NCI-H146 (cell line): ENCODE data around the gene ZCCHC2.

Experiments used
- DNase-seq: peaks from one replicate; lab custom pipeline; 2025; lab: John Stamatoyannopoulos, UW

Gene ZCCHC2

DNA sequence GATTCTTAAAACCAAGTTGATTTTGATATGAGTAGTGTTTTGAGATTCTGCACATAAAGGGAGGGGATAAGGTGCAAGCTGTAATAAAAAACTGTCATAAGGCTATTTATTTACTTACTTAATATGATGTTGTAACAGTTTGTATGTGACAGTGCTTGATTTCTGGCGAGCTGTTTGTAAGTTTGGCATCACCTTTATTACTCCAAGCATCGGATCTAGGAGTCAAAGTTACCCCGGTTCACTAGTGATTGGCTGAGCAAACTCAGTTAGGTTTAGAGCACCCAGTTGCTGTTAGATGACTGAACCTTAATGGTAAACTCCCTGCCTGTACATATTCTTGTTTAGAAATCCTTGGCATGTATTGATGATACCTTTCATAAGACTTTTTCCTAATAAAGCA, 16.1 kb downstream of the ZCCHC2 start:
- DNase-seq: no peak

DNA sequence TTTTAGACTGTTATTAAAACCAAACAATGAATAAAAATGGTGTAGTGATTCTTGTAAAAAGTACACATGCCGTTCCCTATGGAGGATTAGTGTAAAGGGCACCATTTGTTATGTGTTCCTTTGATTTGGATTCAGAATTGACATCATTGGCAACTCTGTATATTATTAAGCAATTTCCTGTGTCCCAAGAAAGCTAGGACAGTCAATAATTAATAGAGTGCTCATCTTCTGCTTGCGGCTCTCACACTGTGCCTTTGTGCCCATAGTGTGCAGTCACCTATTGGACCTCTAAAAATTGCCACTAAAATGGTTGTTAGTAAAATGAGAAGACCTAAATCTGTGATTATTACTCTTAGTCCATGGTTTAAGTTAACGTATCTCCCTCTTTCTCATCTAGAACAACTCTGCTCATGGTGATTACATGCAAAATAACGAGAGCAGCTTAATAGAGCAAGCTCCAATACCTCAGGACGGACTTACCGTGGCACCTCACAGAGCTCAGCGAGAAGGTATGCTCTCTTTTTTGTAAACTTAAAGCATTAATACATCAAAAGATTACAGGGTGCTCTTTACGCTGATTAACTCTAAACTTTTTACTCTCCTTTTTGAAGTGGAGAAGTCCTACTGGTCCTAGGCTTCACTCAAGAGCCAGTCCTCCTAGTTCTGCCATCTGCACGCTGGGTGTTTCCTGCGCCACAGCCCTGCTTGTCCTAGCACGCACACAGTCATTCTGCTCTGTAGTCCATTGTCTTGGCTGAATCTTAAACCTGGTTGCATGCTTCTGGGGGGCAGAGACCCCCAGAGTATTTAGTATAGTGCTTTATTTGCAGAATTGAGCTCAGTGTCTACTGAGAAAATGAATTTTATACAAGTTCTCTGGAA, 16.7 kb downstream of the ZCCHC2 start:
- no peak for DNase-seq

DNA sequence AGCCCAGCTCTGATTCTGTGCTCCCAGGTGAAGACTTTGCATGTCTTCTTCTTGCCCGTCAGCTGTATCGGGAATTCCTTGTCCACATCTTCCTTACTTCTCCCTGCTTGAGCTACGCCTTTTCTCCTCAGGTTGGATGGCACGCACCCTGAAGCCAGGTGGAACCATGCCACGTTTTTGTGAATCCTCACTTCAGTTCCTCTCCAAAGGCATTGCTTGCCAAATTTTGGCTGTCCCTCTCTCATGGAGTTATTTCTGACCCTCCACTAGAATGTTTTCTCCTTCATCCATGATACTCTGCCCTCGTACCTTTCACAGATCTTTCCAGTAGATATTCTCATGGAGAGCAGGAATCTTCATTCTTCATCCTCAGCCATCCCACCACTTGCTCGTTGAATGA, 20.2 kb downstream of the ZCCHC2 start:
- no peak for DNase-seq

DNA sequence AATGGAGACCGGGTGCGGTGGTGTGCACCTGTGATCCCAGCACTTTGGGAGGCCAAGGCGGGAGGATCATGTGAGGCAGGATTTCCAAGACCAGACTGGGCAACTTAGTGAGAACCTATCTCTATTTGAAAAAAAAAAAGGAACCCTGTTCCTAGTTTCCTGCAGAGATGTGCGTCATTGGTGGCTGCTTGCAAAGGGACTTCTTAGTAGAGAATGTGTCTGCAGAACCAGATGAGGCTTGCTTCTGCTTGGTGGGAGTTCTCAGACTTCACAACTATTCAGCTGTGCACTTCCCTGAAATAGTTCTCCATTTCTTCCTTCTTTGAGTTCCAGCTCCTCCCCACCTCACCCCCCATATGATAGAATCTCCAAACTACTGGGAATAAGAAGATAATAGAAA, 22.3 kb downstream of the ZCCHC2 start:
- DNase-seq: no peak

DNA sequence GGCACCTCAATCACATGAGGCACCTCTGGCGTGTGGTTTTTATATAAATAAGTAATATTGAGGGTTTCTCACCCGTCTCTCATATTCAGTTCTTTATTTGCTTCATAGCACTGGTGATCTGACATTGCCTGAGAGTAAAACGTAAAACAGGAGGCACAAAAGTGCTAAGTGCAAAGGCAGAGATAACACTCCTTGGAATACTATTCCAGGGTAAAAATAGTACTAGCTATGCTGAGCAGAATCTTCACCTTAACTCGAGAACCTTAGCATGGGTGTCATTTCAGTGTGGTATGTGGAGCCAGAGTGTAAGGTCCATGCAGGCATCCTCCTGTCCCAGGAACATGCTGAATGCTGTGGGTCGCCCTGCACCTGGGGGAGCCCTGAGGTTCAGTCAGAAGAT, 26.9 kb downstream of the ZCCHC2 start:
- DNase-seq: no peak

DNA sequence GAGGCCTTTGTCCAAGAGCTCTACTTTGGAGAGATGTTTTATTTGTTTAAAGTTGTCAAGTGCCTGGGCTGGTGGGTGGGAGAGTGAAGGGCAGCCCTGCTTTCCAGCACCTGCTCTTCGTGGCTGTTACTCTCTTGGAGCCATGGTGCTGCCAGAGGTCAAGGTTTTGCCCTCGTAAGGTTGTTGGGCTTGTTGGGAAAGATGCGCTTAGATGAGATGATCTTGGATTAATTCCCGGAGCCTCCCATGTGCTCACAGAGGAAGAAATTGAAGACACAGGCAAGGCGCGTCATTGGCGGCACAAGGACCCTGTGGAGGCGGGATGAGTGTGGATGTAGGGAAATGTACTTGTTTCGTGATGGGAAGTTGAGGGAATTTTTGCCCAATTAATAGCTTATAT, 27.9 kb downstream of the ZCCHC2 start:
- no peak for DNase-seq

DNA sequence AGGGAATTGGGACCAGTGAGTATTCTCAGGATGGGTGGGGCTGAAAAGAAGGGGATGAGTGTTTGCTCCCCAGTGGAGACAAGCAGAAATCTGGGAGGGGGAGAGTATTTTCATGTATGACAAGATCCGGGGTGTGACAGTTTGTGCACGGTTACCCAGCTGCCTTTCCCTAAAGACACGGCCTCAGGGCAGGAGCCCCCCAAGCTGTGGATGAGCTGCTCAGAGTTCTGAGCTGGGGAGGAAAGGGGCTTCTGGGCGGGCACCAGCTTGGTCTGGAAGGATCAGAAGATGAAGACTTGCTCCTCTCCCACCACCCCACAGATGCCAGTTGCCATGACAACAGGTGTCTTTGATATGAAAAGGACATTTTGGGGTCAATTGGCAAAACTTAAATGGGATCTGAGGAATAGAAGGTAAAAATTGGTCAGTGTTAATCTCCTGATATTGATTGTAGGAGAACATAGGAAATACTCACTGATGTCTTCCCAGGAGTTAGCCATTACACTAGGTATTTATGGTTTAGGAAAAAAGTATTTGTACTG, 29.2 kb downstream of the ZCCHC2 start:
- no peak for DNase-seq

DNA sequence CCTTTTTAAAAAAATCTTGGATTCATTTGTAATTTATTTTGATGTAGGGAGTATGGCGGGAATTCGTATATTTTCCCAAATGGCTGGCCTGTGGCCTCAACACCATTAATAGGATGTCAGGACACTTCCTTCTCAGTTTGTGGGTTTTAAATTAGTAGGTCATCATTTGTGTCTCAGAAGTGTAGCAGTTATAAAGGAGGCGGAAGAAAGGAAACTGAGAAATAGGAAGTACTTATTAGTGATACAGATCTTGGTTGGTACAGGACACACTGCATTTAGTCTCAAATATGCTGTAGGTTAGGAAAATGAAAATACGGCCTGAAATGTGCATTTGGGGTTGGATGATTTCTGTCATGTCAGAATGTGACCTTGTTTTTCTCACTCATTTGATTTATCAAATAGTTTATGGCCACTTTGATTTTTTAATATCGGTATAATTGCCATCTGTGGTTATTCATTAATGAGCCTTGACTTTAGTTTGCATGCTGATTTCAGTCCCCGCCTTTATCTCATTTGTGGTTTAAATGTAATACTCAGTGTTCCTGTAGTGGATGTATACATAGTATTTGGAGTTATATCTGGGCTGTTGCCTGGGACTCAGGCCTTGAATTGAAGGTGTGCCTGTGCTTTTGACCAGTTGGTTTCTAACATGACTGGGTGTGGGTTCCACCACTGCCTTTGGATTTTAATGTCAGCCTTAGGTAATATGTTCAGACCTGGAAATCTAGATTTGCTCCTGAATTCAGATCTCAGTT, 31.4 kb downstream of the ZCCHC2 start:
- no peak for DNase-seq

DNA sequence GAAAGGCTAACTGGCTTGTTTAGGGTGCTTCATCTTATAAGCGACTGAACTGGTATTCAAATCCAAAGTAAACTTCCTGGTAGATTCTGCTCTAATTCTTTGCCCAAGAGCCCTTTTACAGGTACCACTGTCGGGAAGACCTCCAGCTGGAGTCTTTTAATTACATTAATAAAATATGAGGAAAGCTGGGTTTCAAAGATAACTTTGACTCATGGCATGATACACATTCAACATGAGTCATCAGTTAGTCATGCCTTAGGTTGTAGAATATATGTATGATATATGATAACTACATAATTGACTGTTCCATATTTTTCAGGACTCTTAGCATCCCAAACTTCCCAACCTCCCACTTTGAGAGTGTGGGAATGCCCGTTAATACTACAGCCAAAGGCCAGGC, 32.3 kb downstream of the ZCCHC2 start:
- DNase-seq: no peak

DNA sequence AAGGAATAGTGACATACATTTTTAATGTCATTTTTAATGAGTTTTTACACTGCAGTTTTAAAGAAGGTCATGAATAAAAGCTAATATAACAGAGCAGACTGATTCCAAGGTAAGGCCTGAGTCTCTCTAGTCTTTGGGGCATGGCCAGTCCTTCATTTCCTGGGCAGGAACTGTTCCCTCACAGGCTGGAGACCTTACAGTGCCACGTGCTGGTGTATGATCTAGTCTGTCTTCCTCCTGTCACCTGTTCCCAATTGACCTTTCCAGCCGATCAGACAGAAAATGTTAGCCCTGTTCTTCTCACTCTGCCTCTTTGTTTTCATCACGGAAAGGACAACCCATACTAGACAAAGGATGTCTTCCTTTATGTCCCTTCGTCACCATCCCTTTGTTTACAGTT, 33.6 kb downstream of the ZCCHC2 start:
- peak; percentile 32 for DNase-seq

DNA sequence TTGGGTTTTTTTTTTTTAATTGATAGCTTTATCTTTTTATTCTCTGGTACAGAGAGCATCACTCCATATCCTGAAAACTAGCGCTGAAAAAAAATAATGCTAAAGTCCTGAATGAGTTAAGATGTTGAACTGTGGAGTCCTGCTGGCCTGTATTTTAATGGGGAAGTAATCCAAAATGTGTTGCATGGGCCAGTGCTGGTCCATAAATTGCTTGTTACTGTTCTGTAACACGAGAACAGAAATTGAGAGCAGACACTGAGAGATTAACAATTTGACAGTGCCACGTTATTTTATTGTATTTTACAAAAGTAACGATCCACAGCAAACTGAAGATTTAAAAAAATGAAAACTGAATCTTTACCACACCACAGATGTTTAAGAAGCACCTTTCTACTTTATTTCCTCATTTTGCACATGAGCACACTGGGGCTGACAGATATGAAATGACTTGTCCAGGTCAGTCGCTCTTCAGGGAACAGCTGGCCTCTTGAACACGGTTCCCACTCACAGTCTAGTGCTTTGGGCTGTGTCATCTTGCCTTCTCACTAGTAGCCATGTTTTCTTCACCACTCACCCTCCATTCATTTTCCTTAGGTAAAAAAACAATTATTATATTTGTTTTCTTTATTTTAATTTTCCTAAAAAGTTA, 35.3 kb downstream of the ZCCHC2 start:
- no peak for DNase-seq

DNA sequence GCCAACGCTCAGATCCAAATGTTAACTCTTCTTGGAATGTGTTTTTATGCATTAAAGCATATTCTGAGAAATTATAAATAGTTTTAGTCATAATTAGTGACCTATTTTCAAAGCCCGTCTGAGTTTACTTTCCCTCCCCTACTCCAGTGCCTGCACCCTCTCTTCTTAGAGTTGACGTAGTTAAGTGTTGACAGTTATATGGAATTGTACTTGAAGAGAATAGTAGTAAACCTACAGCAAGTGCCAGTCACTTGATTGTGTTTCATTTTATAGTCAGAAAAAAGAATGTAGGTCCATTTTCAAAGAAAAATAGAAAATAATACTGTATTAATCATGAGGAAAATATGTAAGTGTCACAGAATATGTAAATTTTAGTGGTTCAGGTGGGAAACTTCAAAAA, 41.2 kb downstream of the ZCCHC2 start:
- DNase-seq: no peak

DNA sequence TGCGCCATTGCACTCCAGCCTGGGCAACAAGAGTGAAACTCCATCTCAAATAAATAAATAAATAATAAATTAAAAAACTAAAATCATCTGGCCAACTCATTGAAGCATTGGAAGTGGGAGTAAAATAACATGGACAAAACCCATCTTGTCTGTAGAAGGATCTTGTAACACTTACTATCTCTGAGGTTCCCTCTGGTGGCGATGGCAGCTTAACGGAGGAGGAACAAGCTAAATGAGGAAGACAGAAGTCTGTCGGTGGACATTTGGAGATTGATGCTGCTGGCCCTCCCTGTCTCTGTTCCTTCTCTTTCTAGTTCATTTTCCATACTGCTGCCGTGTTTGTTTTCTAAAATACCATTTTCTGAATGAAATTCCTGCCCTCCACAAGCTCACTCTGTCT, 43.4 kb downstream of the ZCCHC2 start:
- peak; percentile 47 for DNase-seq

DNA sequence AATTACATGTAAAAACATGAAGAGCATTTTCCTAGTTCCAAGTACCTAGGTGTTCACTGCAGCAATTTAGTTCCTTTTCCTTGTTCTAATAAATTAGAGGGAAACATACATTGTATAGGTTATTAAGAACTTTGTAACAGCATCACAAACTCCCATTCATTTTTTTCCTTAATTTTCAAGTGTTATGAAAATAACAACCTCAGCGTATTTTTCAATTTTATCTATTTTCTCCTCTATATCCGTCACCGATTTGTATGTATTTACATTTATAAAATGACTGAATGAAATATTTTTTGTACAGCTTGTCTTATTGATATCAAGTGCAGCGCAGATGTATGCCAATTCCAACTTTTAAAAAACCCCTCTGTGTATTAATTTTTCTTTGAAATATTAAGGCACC, 44.0 kb downstream of the ZCCHC2 start:
- no peak for DNase-seq

DNA sequence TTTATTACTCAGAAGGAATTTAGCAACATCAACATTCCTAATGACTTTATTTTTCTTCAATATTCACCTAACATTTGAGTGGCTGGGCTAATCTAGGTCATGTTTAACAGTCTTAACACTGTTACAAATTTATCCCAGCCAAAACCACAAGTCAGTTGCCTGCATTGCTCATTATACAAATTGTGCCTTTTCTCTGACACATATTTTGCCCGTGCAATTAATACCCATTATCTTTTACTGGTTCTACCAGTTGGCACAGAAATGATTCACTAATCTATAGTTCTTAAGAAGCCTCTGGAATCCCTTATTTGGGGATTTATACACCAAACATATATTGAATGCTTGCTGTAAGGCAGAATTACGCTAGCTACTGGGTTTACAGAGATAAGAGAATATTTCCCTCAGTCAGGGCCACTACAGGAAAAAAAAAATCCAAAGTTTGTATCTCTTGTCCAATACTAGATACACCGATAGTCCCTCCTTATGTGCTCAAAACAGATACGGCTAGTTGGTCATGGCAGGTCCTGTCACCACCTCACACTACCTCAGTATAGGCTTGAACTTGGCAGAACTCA, 46.3 kb downstream of the ZCCHC2 start:
- DNase-seq: no peak

DNA sequence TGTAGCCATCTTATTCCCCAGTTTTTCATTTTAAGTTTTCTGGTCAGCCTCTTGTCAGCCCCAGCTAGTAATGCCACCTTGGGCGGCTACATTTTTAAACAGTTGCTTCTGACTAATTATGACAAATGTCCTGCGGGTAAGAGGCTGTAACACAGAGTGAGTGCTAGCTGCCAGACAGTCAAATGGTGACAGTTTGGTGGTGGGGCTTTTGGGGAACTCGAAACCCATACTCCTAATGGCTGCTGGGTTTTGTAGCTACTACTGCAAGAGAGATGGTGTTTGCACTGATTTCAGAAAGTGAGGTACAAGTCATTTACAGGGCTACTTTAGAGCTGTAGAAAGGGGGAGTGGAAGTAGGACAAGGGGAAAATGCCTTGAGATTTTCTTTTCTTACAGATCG, 48.2 kb downstream of the ZCCHC2 start:
- no peak for DNase-seq

DNA sequence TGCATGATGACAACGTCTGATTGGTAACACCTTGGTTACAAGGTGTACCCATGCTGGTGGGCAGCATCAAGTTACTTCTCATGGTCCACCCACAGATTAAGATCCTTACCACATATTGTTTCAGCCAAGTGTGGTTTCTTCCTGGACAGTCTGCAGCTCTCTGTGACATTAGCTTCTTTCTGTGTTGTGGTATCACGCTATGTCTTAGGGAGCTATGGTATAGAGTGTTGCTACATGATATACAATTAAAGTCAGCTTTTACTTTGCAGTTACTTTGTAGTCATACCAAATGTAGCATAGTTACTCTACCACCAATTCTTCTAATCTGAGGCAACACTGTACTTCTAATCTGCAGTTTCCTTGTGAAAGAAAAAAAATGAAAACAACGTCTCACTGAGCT, 48.8 kb downstream of the ZCCHC2 start:
- no peak for DNase-seq

DNA sequence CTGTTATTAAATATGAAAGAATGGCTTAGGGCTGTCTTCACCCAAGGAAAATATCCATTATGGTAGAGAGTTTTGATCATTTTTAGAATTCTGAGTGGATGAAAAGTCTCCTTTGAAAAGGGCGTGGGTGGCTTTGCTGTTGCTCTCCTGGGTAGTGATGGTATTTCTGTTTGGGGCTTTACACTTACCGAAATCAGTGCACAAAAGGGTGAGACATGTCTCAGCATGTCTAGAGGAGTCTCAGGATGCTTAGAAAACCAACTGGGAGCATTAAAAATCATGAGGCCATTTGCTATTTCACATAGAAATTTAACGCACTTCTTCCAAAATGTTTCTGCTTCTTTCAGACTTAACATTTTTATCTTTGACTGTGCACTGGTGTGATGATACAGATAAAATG, 49.6 kb downstream of the ZCCHC2 start:
- DNase-seq: no peak

DNA sequence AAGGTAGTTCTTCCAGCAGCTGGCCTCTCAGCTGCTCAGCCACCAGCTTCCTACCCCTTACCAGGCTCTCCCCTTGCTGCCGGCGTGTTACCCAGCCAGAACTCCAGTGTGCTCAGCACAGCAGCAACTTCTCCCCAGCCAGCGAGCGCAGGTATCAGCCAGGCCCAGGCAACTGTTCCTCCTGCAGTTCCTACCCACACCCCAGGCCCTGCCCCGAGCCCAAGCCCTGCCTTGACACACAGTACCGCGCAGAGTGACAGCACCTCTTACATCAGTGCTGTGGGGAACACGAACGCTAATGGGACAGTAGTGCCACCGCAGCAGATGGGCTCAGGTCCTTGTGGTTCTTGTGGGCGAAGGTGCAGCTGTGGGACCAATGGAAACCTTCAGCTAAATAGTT, 52.0 kb downstream of the ZCCHC2 start:
- no peak for DNase-seq

DNA sequence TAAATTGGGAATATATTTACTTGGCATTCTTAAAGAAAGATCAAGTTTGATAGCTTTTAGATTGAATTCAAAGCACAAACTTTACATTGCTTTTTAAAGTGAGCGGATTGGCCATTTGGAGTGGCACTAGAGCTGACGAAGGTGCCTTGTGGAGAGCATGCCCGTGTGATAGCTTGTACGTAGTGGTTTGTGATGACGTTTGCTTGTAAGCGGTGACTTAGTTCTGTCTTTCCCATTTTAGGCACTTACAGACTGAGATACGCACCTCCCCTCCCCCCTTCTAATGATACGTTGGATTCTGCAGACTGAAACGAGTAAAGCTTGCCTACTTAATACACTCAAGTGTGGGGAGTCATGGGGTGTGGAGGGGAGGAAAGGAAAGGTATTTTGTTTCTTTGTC, 53.4 kb downstream of the ZCCHC2 start:
- DNase-seq: no peak

DNA sequence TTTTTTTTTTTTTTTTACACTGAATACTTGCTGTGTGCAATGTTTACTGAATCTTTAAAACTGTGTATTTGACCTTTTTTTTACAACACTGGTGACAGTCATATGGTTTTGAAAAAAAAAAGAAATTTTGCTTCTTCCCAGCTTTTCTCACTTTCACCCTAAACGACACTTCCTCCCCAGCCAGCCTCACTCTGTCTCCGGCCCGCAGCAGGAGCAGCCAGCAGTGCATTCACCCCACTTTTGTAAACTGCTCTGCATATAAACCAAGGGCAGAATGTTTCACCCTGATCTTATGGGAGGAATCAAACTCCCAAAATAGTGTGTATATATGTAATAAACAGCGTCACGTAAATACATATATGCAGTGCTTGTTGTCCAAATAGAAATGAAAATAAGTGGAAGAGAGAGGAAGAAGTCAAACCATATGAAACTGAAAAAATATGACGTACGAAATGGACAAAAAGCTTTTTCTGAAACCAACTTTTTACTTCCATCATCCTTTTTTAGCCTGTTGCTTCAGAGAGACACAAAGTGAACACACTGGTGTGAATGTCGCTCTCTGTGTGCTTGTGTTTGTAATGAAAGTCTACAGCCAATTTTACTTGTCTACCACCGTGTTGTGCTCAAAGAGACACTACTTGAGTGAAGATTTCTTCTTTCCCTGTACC, 54.2 kb downstream of the ZCCHC2 start:
- no peak for DNase-seq

DNA sequence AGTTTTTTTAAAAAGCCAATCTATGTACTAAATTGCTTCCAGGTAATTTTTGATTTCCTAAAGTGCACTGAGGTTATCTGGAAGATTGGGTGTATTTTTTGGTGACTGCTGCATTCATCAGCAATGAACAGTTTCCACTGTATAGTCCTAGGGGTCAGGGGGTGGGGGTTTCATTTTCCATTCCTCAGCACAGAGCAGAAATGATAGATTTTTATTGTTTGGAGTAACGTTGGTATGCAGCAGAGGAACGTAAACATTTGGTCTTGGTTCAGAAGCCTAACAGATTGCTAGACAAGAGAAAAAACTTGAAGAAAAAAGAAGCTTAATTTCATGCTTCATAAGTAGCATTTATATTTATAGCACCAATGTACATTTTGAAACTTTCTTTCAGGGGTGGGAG, 54.9 kb downstream of the ZCCHC2 start:
- no peak for DNase-seq
